GM19351 (cell line): ENCODE results near the gene ZNF366.

Experiments
- ATAC-seq: cut with Tn5 transposase; IDR thresholded peaks from one replicate; pipeline ENCODE4 v1.9.1; 2021; ENCODE audit warnings: mild to moderate bottlenecking, moderate library complexity; ENCODE audit not compliant: unreplicated experiment

The ZNF366 gene

DNA sequence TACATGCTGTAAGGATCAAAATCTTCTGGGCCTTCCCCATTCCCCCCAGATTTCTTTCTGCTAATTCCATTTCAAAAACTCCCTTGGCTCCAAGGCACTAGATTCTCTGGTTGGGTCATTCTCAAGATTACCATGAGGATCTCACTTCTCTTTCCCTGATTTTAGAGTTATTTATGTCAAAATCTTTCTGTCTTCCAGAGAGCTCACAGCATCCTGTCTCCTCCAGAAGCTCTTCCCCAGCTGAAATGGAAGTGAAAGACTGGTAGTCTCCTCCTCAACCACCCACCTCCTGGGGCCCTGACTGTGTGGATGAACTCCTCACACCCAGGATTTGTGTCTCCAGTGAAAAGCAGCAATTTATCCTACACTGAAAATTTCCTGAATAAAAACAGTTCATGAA is 11.9 kb upstream of the ZNF366 start:
- ATAC-seq, result no peak

- no peak for ATAC-seq
Measured at GRCh38 chr5:72518001-72518683, 10.9 kb upstream of the ZNF366 start.

- no peak for ATAC-seq
Measured at GRCh38 chr5:72516916-72517315, 9.7 kb upstream of the ZNF366 start.

- ATAC-seq, result no peak
Measured at GRCh38 chr5:72515211-72515610, 8.0 kb upstream of the ZNF366 start.

GRCh38 chr5:72512593-72512860 is 5.3 kb upstream of the ZNF366 start:
- ATAC-seq, result no peak

DNA sequence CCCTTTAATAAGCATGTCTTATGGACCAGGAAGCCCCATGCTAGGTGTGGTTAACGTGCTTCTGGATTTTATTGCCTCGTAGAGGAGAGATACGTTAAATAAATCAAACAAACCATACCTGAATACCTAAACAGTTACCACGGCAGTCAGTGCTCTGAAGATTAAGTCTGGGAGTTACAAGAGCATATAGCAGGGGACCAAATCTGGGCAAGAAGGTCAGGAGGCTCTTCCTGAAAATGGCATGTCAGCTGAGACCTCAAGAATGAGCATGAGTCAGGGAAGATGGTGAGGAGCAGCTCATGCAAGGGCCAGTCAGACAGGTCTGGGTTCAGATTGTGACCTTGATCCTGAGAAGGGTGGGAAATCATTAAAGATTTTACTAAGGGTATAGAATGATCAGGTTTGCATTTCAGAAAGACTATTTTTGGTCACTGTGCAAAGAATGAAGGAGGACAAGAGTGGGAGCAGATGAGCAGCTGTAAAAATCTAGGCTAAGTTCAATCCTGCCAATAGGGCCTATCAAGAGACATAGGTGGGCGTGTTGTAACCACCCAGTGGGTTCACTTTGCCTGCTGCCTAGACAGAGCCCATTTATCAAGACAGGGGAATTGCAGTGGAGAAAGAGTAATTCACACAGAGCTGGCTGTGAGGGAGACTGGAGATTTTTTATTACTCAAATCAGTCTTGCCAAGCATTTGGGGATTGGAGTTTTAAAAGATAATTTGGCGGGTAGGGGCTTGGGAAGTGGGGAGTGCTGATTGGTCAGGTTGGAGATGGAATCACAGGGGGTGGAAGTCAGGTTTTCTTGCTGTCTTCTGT is 4.8 kb upstream of the ZNF366 start:
- no peak for ATAC-seq

DNA sequence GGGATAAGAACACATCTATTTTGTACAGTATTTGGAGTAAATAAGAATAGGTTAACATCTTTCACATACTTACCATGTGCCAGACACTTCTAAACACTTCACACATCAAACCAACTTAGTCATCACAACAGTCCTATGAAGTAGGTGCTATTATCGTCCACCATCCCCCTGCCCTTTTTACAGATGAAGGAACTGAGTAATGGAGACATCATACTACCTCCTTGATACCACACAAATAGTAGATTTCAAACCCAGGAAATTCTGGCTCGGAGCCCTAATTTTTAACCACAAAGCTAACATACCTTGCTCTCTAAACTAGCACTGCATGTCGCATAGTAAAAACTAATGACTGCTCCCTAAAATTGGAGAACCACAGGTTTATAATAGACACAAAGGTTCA is 4.2 kb upstream of the ZNF366 start:
- ATAC-seq, result no peak

DNA sequence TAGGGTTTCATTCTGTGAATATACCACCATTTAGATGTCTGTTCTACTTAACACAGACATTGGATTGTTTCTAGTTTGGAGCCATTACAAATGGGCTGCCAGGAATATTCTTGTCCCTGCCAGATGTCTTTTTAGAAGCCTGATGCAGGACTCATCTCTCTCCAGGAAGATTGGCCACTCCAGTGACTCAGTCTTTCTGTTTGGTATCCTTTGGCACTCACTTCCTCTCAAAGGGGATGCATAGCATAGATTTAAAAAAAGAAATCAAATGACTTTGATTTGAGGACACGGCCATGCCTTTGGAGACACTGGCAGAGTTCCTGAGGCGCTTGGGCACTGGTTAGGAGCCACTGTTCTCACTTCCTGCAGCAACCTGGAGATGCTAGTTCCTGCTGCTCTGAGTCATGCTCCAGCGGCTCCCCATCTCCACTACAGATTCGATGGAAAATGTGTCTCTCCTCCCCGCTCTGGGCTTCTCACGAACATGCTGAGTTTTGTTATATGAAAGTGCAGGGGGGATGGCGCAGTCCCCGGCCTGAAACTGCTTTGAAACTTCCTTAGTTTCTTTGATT is 3.5 kb upstream of the ZNF366 start:
- ATAC-seq, result no peak

DNA sequence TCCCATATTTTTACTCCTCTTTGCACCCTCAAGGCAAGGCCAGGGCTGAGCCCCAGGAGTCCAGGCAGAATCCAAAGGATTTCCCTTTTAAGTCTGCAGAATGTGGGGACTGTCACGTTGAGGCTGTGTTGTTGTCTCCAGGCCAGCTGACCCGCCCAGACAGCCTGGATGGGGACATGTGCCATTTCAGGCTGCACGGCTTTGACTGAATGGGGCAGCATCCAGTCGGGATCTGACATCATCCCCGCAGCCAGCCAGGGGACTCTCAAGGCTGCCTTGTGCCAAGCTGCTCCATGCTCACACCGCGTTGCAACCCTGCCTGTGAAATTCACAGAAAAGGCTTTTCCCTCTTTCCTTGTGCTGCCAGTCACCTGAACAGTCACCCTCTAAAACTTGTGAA is 2.2 kb upstream of the ZNF366 start:
- ATAC-seq, result no peak

GRCh38 chr5:72508241-72509170 is 1.3 kb upstream of the ZNF366 start:
- peak; percentile 95 for ATAC-seq

- ATAC-seq, result no peak
Measured at GRCh38 chr5:72507907-72508238, 663 bp upstream of the ZNF366 start.

- no peak for ATAC-seq
Measured at GRCh38 chr5:72506158-72506549, 1.1 kb downstream of the ZNF366 start.

DNA sequence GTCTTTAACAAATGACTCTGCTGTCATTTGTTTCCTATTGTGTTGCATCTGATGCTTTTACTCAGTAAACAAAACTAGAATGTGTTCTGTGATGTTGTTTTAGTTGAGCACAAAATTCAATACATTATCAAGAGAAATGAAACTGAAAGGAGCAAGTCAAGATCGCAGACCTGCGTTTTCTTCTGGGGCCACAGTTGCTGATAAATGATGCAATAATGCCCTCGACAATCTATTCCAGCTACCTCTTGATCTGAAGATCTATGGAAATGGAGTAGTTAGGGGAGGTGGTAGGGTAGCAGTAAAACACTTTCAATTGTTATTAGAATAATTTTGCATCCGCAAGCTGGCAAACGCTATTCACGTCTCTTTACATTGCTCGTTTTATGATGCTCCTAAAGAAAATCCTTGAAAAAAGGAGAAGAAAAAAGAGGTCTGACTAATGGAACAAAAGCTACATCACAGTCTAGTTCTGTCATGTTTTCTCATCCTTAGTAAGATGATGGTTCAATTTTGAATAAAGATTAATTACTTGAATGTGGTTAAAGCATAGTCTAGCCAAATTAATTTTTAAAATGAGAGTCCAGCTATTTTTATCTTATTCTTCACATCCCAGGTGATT is 1.6 kb downstream of the ZNF366 start:
- no peak for ATAC-seq

DNA sequence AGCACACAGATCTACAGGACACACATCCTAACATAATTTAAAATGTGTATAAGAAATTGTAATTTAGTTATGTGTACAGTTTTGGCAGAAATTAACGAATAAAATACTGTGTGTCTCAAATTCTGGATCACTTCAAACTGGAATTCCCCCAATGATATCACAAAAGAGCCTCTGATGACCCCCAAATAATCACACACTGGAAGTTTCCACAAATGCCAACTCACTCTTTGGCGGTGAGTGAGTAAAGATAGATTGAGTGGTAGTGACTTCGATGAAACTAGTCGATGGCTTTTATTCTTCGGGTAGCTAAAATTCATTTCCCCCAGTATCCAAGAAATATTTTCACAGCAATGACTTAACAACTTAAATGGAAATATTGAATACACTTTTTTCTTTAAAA is 2.2 kb downstream of the ZNF366 start:
- no peak for ATAC-seq

- no peak for ATAC-seq
Measured at GRCh38 chr5:72503888-72504491, 3.2 kb downstream of the ZNF366 start.

DNA sequence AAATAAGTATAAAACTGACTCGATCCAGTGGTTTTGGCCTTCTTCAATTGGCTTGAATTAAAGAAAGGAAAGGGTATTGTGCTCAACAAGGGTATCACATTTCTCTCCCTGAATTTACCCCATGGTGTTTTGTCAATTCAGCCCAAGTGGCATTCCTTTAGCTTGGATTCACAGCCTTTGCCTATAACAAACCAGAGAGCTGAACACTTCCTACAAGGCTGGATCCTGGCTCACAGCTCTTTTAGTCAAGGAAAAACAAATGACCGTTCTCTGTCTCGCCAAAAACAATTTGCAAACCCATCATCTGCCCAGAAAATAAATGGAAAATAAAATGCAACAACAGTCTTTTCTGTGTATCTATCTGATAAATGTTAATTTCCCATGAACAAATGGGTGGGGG is 5.7 kb downstream of the ZNF366 start:
- ATAC-seq, result no peak

DNA sequence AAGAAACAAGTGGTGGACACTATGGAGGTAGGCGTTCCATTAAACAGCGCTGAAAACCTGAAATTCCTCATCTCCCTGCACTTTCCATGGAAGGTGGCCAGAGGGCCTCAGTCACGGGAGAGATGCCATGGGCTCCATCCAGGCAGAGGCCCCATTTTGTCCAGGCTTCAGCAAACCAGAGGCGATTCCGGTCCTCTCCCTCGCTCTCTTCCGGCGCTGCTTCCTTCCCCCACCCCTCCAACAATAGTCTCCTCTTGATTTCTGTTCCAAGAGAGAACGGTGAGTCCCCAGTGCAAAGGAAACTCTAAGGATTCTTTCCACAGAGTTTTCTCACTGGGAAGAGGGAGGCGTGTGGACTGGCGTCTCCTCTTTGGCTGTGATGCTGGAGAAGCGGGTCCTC is 7.5 kb downstream of the ZNF366 start:
- ATAC-seq, result no peak

GRCh38 chr5:72499090-72499489 is 8.1 kb downstream of the ZNF366 start:
- no peak for ATAC-seq

DNA sequence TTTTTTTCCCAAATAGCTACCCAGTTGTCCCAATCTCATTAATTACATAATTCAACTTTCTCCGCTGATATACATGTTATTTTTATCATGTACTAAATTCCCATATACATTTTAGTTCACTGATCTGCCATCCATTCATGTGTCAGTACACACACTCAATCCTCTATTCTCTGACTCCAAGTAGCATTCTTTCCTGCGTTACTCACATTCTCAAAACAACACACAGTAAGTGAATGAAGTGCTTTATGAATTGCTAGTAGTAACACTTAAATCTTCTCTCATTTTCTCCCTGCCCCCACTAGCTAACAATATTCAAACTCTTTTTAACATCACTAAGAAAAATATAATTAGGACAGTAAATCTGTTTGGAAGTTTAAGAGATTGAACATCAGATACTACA is 8.9 kb downstream of the ZNF366 start:
- no peak for ATAC-seq

DNA sequence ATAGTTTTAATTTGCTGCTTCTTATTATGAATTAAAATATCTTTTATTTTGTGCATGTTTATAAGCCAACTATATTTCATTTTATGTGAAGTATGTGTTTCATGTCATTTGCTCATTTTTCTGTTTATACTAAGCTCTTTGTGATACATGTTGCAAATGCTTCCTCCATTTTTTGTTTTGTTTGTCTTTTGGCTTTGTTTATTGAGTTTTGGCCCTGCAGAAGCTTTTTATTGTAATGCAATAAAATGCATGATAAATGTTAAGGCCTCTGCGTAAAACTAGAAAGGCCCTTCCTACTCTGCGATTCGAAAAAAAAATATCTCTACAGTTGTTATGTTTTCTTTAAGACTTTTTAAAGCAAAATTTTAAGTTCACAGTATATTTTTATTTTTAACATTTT is 9.4 kb downstream of the ZNF366 start:
- no peak for ATAC-seq

GRCh38 chr5:72495410-72495809 is 11.8 kb downstream of the ZNF366 start:
- no peak for ATAC-seq
